Measurements from ENCODE around the gene CEP164.

DNA sequence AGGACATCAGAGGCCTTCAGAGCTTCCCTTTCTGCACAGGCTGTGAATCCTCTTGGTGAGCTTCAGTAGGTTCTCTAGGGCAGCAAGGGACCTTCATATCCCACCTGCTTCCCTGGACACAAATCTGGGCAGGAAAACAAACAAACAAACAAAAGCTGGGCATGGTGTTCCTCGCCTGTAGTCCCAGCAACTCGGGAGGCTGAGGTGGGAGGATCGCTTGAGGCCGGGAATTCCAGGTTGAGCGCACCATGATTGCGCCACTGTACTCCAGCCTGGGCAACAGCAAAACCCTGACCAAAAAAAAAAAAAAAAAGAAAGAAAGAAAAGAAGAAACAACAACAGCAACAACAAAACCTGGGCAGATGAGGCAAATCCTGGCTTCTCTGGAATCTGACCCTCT lies 92.9 kb downstream of the CEP164 start:
- TF ChIP-seq, protein P1, sequence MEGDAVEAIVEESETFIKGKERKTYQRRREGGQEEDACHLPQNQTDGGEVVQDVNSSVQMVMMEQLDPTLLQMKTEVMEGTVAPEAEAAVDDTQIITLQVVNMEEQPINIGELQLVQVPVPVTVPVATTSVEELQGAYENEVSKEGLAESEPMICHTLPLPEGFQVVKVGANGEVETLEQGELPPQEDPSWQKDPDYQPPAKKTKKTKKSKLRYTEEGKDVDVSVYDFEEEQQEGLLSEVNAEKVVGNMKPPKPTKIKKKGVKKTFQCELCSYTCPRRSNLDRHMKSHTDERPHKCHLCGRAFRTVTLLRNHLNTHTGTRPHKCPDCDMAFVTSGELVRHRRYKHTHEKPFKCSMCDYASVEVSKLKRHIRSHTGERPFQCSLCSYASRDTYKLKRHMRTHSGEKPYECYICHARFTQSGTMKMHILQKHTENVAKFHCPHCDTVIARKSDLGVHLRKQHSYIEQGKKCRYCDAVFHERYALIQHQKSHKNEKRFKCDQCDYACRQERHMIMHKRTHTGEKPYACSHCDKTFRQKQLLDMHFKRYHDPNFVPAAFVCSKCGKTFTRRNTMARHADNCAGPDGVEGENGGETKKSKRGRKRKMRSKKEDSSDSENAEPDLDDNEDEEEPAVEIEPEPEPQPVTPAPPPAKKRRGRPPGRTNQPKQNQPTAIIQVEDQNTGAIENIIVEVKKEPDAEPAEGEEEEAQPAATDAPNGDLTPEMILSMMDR (IDR thresholded peaks at IDR 0.05), result no peak
- no peak for TF ChIP-seq SP1 (CRISPR knock-in tag; conservative IDR thresholded peaks at IDR 0.05)
- TF ChIP-seq, protein P2, sequence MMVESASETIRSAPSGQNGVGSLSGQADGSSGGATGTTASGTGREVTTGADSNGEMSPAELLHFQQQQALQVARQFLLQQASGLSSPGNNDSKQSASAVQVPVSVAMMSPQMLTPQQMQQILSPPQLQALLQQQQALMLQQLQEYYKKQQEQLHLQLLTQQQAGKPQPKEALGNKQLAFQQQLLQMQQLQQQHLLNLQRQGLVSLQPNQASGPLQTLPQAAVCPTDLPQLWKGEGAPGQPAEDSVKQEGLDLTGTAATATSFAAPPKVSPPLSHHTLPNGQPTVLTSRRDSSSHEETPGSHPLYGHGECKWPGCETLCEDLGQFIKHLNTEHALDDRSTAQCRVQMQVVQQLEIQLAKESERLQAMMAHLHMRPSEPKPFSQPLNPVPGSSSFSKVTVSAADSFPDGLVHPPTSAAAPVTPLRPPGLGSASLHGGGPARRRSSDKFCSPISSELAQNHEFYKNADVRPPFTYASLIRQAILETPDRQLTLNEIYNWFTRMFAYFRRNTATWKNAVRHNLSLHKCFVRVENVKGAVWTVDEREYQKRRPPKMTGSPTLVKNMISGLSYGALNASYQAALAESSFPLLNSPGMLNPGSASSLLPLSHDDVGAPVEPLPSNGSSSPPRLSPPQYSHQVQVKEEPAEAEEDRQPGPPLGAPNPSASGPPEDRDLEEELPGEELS (CRISPR knock-in tag; IDR thresholded peaks at IDR 0.05), result no peak
- no peak for TF ChIP-seq JUN (CRISPR knock-in tag; IDR thresholded peaks at IDR 0.05)
- TF ChIP-seq, protein P3, sequence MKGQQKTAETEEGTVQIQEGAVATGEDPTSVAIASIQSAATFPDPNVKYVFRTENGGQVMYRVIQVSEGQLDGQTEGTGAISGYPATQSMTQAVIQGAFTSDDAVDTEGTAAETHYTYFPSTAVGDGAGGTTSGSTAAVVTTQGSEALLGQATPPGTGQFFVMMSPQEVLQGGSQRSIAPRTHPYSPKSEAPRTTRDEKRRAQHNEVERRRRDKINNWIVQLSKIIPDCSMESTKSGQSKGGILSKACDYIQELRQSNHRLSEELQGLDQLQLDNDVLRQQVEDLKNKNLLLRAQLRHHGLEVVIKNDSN (CRISPR knock-in tag; IDR thresholded peaks at IDR 0.05), result no peak
- TF ChIP-seq, protein P4, sequence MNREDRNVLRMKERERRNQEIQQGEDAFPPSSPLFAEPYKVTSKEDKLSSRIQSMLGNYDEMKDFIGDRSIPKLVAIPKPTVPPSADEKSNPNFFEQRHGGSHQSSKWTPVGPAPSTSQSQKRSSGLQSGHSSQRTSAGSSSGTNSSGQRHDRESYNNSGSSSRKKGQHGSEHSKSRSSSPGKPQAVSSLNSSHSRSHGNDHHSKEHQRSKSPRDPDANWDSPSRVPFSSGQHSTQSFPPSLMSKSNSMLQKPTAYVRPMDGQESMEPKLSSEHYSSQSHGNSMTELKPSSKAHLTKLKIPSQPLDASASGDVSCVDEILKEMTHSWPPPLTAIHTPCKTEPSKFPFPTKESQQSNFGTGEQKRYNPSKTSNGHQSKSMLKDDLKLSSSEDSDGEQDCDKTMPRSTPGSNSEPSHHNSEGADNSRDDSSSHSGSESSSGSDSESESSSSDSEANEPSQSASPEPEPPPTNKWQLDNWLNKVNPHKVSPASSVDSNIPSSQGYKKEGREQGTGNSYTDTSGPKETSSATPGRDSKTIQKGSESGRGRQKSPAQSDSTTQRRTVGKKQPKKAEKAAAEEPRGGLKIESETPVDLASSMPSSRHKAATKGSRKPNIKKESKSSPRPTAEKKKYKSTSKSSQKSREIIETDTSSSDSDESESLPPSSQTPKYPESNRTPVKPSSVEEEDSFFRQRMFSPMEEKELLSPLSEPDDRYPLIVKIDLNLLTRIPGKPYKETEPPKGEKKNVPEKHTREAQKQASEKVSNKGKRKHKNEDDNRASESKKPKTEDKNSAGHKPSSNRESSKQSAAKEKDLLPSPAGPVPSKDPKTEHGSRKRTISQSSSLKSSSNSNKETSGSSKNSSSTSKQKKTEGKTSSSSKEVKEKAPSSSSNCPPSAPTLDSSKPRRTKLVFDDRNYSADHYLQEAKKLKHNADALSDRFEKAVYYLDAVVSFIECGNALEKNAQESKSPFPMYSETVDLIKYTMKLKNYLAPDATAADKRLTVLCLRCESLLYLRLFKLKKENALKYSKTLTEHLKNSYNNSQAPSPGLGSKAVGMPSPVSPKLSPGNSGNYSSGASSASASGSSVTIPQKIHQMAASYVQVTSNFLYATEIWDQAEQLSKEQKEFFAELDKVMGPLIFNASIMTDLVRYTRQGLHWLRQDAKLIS (CRISPR knock-in tag; IDR thresholded peaks at IDR 0.05; ENCODE audit: borderline replicate concordance), result no peak
- TF ChIP-seq, protein P5, sequence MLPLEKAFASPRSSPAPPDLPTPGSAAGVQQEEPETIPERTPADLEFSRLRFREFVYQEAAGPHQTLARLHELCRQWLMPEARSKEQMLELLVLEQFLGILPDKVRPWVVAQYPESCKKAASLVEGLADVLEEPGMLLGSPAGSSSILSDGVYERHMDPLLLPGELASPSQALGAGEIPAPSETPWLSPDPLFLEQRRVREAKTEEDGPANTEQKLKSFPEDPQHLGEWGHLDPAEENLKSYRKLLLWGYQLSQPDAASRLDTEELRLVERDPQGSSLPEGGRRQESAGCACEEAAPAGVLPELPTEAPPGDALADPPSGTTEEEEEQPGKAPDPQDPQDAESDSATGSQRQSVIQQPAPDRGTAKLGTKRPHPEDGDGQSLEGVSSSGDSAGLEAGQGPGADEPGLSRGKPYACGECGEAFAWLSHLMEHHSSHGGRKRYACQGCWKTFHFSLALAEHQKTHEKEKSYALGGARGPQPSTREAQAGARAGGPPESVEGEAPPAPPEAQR (CRISPR knock-in tag; IDR thresholded peaks at IDR 0.05), result no peak
- no peak for TF ChIP-seq ESRRA (CRISPR knock-in tag; IDR thresholded peaks at IDR 0.05; ENCODE audit: borderline replicate concordance)
- TF ChIP-seq, protein P6, sequence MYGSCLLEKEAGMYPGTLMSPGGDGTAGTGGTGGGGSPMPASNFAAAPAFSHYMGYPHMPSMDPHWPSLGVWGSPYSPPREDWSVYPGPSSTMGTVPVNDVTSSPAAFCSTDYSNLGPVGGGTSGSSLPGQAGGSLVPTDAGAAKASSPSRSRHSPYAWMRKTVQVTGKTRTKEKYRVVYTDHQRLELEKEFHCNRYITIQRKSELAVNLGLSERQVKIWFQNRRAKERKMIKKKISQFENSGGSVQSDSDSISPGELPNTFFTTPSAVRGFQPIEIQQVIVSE (CRISPR knock-in tag; IDR thresholded peaks at IDR 0.05; ENCODE audit: borderline replicate concordance), result no peak
- TF ChIP-seq, protein P7, sequence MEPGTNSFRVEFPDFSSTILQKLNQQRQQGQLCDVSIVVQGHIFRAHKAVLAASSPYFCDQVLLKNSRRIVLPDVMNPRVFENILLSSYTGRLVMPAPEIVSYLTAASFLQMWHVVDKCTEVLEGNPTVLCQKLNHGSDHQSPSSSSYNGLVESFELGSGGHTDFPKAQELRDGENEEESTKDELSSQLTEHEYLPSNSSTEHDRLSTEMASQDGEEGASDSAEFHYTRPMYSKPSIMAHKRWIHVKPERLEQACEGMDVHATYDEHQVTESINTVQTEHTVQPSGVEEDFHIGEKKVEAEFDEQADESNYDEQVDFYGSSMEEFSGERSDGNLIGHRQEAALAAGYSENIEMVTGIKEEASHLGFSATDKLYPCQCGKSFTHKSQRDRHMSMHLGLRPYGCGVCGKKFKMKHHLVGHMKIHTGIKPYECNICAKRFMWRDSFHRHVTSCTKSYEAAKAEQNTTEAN (CRISPR knock-in tag; IDR thresholded peaks at IDR 0.05), result no peak
- TF ChIP-seq ZNF317 (CRISPR knock-in tag; IDR thresholded peaks at IDR 0.05; ENCODE audit: borderline replicate concordance, low read depth), result no peak
- no peak for TF ChIP-seq NR3C1 (CRISPR knock-in tag; conservative IDR thresholded peaks at IDR 0.05; ENCODE audit: low read depth)
